Measurements from ENCODE around the gene DPH5.
A peak's percentile ranks its signal among the peaks of the same experiment; 100 is the strongest.
"Not testable (repeated sequence)": the region's sequence is repeated elsewhere in the genome, so short reads cannot be mapped to it uniquely, and the experiment has no call there.

The DPH5 gene

DNA sequence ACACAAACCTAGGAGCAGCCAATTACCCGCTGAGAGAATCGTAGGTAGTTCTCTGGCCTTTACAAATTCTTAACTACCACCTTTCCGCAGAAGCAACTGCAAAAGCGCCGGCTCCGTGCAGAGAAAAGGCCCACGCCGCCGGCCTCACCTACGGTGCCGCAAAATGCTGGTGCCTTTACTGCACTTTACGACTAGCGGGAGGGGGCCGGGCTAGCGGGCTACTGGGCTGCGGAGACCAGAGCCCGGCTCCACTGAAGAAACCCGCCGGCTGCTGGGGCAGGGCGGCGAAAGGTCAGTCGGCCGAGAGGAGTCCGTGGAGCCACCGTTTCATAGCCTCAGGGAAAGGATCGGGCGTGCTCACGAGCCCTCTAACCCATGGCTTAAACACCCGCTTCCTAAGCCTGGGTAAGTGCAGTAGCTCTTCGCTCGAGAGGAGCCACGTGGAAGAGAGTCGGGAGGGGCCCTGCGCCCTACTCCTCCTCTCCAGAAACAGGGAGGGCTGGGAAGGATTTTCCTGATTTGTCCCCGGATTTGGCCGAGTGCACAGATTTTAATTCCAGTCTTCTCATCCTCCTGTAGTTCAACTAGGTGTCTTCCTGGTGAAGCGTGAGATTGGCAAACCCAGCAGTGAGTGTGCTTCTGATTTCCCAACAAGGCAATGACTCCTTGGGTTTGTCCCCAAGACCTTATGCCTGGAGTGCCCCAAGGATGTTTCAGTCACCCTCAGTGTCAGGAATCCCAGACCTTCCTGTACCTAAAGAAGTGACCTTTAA, at the start of gene DPH5:
TSS of gene DPH5 (minus strand) at position 128 of the 773 bp plus-strand sequence. CDS start 341 bp downstream, outside the sequence.
- TF ChIP-seq, protein P1, sequence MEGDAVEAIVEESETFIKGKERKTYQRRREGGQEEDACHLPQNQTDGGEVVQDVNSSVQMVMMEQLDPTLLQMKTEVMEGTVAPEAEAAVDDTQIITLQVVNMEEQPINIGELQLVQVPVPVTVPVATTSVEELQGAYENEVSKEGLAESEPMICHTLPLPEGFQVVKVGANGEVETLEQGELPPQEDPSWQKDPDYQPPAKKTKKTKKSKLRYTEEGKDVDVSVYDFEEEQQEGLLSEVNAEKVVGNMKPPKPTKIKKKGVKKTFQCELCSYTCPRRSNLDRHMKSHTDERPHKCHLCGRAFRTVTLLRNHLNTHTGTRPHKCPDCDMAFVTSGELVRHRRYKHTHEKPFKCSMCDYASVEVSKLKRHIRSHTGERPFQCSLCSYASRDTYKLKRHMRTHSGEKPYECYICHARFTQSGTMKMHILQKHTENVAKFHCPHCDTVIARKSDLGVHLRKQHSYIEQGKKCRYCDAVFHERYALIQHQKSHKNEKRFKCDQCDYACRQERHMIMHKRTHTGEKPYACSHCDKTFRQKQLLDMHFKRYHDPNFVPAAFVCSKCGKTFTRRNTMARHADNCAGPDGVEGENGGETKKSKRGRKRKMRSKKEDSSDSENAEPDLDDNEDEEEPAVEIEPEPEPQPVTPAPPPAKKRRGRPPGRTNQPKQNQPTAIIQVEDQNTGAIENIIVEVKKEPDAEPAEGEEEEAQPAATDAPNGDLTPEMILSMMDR (IDR thresholded peaks at IDR 0.05; ENCODE audit: extremely low read depth, insufficient read depth, missing control alignments): no peak
- peak; percentile 79 for DNase-seq (ENCODE audit: low spot score)
- in situ Hi-C loops (cut with MboI; ENCODE audit: low pct_unique_long_range_greater_than_20kb, low sequenced_read_pairs, unreplicated experiment): no loop called here

DNA sequence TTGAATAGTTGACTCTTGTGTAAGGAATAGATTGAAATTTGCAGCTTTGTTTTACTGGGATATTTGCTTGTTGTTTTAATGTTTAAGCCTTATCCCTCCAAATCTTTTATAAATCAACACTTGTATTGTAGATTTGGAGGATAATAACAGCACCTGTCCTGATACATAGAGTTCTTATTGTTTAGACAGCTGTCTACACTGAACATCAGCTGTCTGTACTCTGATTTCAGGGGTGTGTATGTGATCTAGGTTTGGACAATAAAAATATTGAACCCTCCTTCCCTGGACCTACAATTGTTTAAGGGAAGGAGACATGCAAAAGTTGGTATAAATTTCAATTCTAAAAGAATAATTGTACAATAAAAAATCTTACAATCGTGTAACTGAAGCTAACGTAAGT, 48.3 kb upstream of the DPH5 start:
- TF ChIP-seq, protein P1 (IDR thresholded peaks at IDR 0.05; ENCODE audit: extremely low read depth, insufficient read depth, missing control alignments): no peak
- DNase-seq (ENCODE audit: low spot score): no peak
- in situ Hi-C loops (cut with MboI; ENCODE audit: low pct_unique_long_range_greater_than_20kb, low sequenced_read_pairs, unreplicated experiment): no loop called here

DNA sequence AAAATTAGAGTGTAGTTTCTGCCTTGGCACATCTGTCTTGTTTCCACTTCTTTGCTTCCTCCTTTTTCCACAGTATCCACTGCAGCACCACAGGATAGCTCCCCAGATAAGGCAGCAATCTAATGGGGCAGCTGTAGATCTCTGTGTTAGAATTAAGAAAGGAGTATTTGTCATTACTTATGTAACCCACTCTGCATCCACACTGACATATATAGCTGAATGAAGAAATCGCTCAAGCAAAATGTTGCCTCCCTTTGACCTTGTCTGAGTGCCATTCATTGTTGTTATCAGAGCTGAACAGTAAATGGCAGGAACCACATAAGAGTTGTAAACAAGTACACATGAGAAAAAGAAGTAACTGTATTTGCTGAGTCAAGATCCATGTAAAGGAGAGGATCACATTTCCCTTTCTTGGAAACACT, 45.9 kb upstream of the DPH5 start:
- DNase-seq (ENCODE audit: low spot score): no peak
- TF ChIP-seq, protein P1 (IDR thresholded peaks at IDR 0.05; ENCODE audit: extremely low read depth, insufficient read depth, missing control alignments): no peak

GRCh38 chr1:101069158-101069557, 43.6 kb upstream of the DPH5 start:
- TF ChIP-seq, protein P1 (IDR thresholded peaks at IDR 0.05; ENCODE audit: extremely low read depth, insufficient read depth, missing control alignments): no peak
- no peak for DNase-seq (ENCODE audit: low spot score)
- in situ Hi-C loops (cut with MboI; ENCODE audit: low pct_unique_long_range_greater_than_20kb, low sequenced_read_pairs, unreplicated experiment): no loop called here

More for the DNA sequence above, 45.9 kb upstream of the DPH5 start:
- in situ Hi-C loops (cut with MboI; ENCODE audit: low pct_unique_long_range_greater_than_20kb, low sequenced_read_pairs, unreplicated experiment): no loop called here

- DNase-seq (ENCODE audit: low spot score); in situ Hi-C loops (cut with MboI; ENCODE audit: low pct_unique_long_range_greater_than_20kb, low sequenced_read_pairs, unreplicated experiment): not testable (repeated sequence)
Measured at GRCh38 chr1:101066937-101067335, 41.4 kb upstream of the DPH5 start.

DNA sequence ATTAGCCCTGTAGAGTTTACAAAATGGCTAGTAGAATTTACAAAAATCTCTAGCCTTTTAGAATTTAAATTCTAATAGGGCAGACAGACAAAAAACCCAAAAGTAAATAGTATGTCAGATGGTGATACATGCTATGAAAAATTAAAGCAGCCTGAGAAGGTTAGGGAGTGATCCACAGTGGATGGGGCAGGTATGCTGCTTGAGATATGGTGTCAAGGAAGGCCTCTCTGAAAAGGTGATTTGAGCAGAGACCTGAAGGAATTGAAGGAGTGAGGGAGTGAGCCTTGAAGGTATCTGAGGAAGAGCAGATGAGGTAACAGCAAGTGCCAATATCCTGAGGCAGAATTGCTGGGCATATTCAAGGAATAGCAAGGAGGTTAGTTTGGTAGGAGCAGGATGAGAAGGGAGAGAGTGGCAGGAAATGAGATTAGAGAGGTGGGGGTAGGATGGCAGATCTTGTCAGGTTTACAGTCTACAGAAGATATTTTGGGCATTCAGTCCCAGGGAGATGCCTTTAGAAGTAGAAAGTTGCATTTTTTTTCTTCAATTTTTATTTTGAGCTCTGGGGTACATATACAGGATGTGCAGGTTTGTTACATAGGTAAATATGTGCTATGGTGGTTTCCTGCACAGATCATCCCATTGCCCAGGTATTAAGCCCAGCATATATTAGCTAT, 40.8 kb upstream of the DPH5 start:
- TF ChIP-seq, protein P1 (IDR thresholded peaks at IDR 0.05; ENCODE audit: extremely low read depth, insufficient read depth, missing control alignments): no peak
- DNase-seq (ENCODE audit: low spot score): no peak
- in situ Hi-C loops (cut with MboI; ENCODE audit: low pct_unique_long_range_greater_than_20kb, low sequenced_read_pairs, unreplicated experiment): no loop called here

DNA sequence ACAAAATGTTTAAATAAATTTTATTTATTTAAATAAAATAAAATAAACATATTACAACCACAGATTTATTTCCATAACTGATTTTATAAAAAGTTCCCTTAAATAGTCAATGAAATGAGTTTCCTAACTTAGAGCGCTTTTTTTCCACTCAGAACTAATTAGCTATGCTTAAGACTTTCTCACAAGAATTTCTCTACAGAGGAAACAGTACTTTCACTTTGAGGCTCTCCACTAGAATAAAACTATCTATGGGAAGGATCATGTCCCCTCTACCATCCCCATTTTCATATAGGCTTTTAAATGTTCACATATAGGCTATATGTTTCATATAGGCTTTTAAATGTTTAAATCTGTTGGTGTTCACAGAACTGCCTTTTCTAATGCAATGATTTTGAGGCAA, 40.0 kb upstream of the DPH5 start:
- DNase-seq (ENCODE audit: low spot score): no peak
- in situ Hi-C loops (cut with MboI; ENCODE audit: low pct_unique_long_range_greater_than_20kb, low sequenced_read_pairs, unreplicated experiment): no loop called here
- TF ChIP-seq, protein P1 (IDR thresholded peaks at IDR 0.05; ENCODE audit: extremely low read depth, insufficient read depth, missing control alignments): no peak

All from GM13977 (cell line).